Measurements from ENCODE around the gene IL1RN.

The IL1RN gene

DNA sequence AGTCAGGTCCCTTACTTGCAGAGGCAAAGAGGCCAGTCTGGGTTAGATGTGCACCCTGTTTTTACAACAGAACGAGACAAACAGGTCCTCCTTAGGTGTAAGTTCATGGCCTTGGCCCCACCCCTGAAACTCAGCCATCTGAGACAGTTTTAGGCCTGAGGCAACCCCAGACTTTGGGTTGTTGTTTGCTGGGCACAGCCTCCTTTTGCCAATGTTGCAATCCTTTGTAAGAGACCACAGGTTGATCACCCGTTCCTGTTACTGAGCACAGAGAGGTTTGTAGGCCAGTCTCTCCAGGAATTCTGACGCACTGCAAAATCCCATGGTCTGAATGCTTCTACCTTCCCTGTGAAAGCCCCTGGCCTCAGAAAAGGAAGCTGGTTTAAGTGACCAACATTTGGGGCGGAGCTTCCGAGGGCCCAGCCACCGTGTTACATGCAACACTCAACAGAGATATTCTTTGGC, 15.5 kb upstream of the IL1RN start:
- no peak for TF ChIP-seq JUND (IDR thresholded peaks at IDR 0.05; ENCODE audit: low read depth)
- in situ Hi-C loops (cut with HindIII; ENCODE audit: low pct_unique_long_range_greater_than_20kb, low sequenced_read_pairs) = no loop called here
- peak in 1 of 2 experiments; percentile 51 for DNase-seq (ENCODE audit: low read depth in 1 of 2, low spot score in 1 of 2)

DNA sequence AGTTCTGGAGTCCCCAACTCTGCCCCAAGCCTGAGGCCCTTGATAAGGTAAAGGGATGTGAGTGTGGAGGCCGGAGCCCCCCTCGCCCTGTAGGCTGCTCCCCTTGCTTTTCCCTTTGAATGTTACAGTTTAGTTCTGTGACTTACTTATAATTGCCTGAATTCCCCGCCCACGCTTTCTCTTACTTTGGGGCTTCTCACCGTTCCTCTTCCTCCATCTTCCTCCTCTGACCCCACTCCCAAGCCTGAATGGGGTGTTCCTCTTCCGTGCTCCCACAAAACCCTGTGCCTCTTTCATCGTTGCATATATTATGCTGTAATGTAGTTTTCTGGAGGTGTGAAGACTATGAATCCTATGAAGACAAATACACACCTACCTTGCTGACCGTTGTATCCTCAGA, 15.0 kb upstream of the IL1RN start:
- DNase-seq (ENCODE audit: low read depth in 1 of 2, low spot score in 1 of 2) = no peak
- no peak for TF ChIP-seq JUND (IDR thresholded peaks at IDR 0.05; ENCODE audit: low read depth)
- in situ Hi-C loops (cut with HindIII; ENCODE audit: low pct_unique_long_range_greater_than_20kb, low sequenced_read_pairs) = no loop called here

- in situ Hi-C loops (cut with HindIII; ENCODE audit: low pct_unique_long_range_greater_than_20kb, low sequenced_read_pairs) = no loop called here
- no peak for TF ChIP-seq JUND (IDR thresholded peaks at IDR 0.05; ENCODE audit: low read depth)
- DNase-seq (ENCODE audit: low read depth in 1 of 2, low spot score in 1 of 2) = no peak
Observed at GRCh38 chr2:113112871-113113270, 14.5 kb upstream of the IL1RN start.

DNA sequence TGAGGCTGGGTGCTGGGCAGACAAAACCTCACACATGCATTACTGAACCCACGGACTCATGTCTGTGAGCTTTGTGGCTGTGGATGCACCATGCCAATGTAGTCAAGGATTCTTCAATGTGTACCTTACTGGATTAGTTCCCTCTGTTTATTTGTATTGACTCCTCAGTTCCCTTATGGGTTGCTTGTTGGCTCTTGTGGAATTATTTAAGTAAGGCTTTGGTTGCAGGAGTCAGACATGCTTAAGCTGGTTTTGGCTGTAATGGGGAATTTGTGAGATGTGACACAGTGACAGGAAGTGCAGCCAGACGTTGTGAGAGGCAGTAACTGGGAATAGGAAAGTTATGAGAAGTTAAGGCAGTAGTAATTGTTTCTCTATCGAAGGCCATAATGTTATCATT, 13.6 kb upstream of the IL1RN start:
- in situ Hi-C loops (cut with HindIII; ENCODE audit: low pct_unique_long_range_greater_than_20kb, low sequenced_read_pairs) = no loop called here
- DNase-seq (ENCODE audit: low read depth in 1 of 2, low spot score in 1 of 2) = peak in 1 of 2 experiments; percentile 30
- no peak for TF ChIP-seq JUND (IDR thresholded peaks at IDR 0.05; ENCODE audit: low read depth)

DNA sequence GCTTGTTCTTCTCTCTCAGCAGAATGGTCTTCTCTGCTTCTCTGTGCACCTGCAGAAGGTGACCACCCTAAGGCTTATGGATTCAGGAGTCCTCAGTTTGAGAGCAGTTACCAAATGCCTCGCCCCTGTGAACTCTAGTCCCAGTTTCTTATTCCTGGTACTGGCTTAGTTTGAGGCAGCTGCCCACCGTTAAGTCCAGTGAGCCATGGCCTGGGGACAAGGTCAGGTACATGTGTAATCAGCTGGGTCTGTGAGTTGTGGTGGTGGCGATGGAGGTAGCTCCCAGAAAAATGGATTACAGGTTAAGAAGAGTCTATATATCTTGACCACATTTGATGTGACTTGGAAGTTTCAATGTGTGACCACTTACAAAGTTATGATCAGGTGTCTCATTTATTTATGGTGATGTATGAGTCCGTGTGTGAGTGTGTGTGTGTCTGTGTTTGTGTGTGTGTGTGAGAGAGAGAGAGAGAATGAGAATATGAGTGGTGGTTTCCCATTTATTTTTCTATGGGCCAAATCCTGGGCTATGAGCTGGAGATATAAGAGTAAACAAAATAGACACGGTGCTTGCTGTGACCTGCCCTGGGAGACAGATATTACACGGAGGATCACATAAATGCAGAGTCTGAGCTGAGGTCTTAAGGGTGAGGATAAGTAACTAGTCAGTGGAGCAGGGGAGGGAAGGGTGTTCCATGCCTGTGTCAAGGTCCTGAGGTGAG, 13.0 kb upstream of the IL1RN start:
- in situ Hi-C loops (cut with HindIII; ENCODE audit: low pct_unique_long_range_greater_than_20kb, low sequenced_read_pairs) = no loop called here
- DNase-seq (ENCODE audit: low read depth in 1 of 2, low spot score in 1 of 2) = no peak
- TF ChIP-seq JUND (IDR thresholded peaks at IDR 0.05; ENCODE audit: low read depth) = no peak

DNA sequence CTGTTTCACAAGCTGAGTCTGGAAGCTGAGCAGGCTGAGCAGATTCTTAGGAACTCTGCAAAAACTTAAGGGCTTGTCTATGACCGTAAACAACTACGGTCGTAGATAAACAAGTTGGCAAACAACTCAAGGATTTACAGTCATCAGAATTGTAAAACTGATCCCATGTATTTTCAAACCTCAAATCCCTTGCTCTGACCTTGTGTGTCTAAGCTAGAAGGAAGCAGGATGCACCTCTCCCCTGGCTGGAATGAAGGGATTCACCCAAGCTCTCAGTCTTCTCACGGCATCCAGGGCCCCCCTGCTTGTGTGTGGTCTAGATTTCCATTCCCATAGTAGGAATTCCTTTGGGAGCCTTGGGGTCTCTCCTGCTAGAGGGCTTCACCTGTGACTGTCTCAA, 12.4 kb upstream of the IL1RN start:
- no peak for TF ChIP-seq JUND (IDR thresholded peaks at IDR 0.05; ENCODE audit: low read depth)
- in situ Hi-C loops (cut with HindIII; ENCODE audit: low pct_unique_long_range_greater_than_20kb, low sequenced_read_pairs) = no loop called here
- no peak for DNase-seq (ENCODE audit: low read depth in 1 of 2, low spot score in 1 of 2)

DNA sequence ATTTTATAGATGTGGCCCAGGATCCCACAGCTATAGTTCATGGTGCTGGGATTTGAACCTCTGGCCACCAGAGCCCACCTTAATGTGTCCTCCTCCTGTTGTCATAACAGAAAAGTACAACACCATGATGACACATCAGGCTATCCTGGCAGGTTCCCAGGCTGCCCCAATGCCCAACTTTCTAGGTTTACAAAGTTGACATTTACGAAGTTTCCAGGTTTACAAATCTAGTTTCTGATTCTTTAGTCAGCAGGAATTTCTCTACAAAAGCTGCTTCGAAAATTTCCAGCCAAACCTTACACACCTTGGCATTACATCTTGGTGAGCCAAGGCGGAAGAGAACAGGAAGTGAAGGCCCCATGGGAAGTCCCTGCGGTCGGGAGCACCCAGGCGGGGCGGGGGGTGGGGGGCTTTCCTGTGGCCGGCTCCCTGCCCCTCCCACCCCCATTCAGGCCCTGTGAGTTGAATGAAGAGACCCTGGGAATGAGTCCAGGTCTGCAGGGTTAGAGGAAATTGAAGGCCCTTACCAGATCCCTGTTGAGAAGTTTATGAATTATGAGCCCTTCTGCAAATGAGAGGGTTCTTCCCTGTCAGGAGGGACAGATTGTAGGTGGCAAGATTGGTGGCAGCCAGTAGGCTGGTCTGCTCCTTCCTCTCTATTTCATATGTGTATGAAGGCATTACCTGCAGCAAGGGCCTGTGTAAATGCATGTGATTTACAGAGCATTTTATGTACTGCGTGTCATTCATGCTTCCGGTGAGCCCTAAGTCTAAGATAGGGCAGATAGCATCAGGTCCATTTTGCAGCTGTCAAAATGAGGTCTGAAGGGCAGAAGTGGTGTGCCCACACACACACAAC, 11.1 kb upstream of the IL1RN start:
- DNase-seq (ENCODE audit: low read depth in 1 of 2, low spot score in 1 of 2) = no peak
- in situ Hi-C loops (cut with HindIII; ENCODE audit: low pct_unique_long_range_greater_than_20kb, low sequenced_read_pairs) = no loop called here
- no peak for TF ChIP-seq JUND (IDR thresholded peaks at IDR 0.05; ENCODE audit: low read depth)

- in situ Hi-C loops (cut with HindIII; ENCODE audit: low pct_unique_long_range_greater_than_20kb, low sequenced_read_pairs) = no loop called here
- DNase-seq (ENCODE audit: low read depth in 1 of 2, low spot score in 1 of 2) = peak in 1 of 2 experiments; percentile 57
- TF ChIP-seq JUND (IDR thresholded peaks at IDR 0.05; ENCODE audit: low read depth) = no peak
Observed at GRCh38 chr2:113117541-113118262, 9.7 kb upstream of the IL1RN start.

GRCh38 chr2:113118263-113118657, 9.1 kb upstream of the IL1RN start:
- DNase-seq (ENCODE audit: low read depth in 1 of 2, low spot score in 1 of 2) = no peak
- no peak for TF ChIP-seq JUND (IDR thresholded peaks at IDR 0.05; ENCODE audit: low read depth)
- in situ Hi-C loops (cut with HindIII; ENCODE audit: low pct_unique_long_range_greater_than_20kb, low sequenced_read_pairs) = no loop called here

- in situ Hi-C loops (cut with HindIII; ENCODE audit: low pct_unique_long_range_greater_than_20kb, low sequenced_read_pairs) = no loop called here
- DNase-seq (ENCODE audit: low read depth in 1 of 2, low spot score in 1 of 2) = no peak
- TF ChIP-seq JUND (IDR thresholded peaks at IDR 0.05; ENCODE audit: low read depth) = no peak
Observed at GRCh38 chr2:113119111-113119510, 8.3 kb upstream of the IL1RN start.

GRCh38 chr2:113120861-113121260, 6.5 kb upstream of the IL1RN start:
- in situ Hi-C loops (cut with HindIII; ENCODE audit: low pct_unique_long_range_greater_than_20kb, low sequenced_read_pairs) = no loop called here
- no peak for TF ChIP-seq JUND (IDR thresholded peaks at IDR 0.05; ENCODE audit: low read depth)
- DNase-seq (ENCODE audit: low read depth in 1 of 2, low spot score in 1 of 2) = no peak

GRCh38 chr2:113122364-113122763, 5.0 kb upstream of the IL1RN start:
- in situ Hi-C loops (cut with HindIII; ENCODE audit: low pct_unique_long_range_greater_than_20kb, low sequenced_read_pairs) = no loop called here
- TF ChIP-seq JUND (IDR thresholded peaks at IDR 0.05; ENCODE audit: low read depth) = no peak
- no peak for DNase-seq (ENCODE audit: low read depth in 1 of 2, low spot score in 1 of 2)

DNA sequence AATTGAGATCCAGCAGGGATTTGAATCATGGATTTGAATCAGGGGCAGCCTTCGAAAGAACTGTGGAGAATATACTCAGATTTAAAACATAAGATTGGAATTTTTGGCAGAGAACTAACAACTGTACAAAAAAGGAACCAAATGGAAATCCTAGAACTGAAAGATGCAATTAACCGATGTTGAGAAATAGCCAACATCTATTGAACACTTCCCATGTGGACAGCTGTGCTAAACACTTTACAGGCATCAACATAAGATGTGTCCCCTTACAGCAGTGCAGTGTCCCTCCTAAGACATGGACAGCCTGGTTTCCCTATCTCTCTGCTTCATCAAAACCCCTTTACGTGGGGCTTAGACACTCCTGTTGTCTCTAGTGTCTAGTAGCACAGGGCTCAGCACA, 3.7 kb upstream of the IL1RN start:
- in situ Hi-C loops (cut with HindIII; ENCODE audit: low pct_unique_long_range_greater_than_20kb, low sequenced_read_pairs) = no loop called here
- no peak for DNase-seq (ENCODE audit: low read depth in 1 of 2, low spot score in 1 of 2)
- no peak for TF ChIP-seq JUND (IDR thresholded peaks at IDR 0.05; ENCODE audit: low read depth)

Data from T47D (cell line).